Stimulated activated naive CD8-positive, alpha-beta T cell treated with anti-CD3 and anti-CD28 coated beads, Interleukin-15, amount 100 ng/mL, for 72 hours (primary cell): ENCODE results near the gene PCDHAC2.

Source experiments
- ATAC-seq: fragments of 150-1000 bp; cut with Tn5 transposase; 2 replicates; pipeline ENCODE4 v1.10.0; 2021; ENCODE audit warnings: mild to moderate bottlenecking, moderate library complexity
- DNase-seq, 2 donors: peaks; one replicate each; pipeline ENCODE4 v3.0.0; 2021 to 2022
- H3K27ac Mint-ChIP-seq, 2 donors: one replicate each; pipeline ENCODE4 v1.8.0; 2022; ENCODE audit warnings: mild to moderate bottlenecking in 2 of 2, mixed read lengths in 2 of 2, moderate library complexity in 2 of 2
- H3K27me3 Mint-ChIP-seq: one replicate; pipeline ENCODE4 v1.8.0; 2022; ENCODE audit warnings: mixed read lengths
- H3K4me1 Mint-ChIP-seq: one replicate; pipeline ENCODE4 v1.8.0; 2022; ENCODE audit warnings: mild to moderate bottlenecking, mixed read lengths
- H3K4me3 Mint-ChIP-seq, 2 donors: one replicate each; pipeline ENCODE4 v1.8.0; 2022; ENCODE audit warnings: mild to moderate bottlenecking in 2 of 2, mixed read lengths in 2 of 2, moderate library complexity in 1 of 2
- H3K9me3 Mint-ChIP-seq, 2 donors: one replicate each; pipeline ENCODE4 v1.8.0; 2022; ENCODE audit warnings: mixed read lengths in 2 of 2

PCDHAC2 gene

DNA sequence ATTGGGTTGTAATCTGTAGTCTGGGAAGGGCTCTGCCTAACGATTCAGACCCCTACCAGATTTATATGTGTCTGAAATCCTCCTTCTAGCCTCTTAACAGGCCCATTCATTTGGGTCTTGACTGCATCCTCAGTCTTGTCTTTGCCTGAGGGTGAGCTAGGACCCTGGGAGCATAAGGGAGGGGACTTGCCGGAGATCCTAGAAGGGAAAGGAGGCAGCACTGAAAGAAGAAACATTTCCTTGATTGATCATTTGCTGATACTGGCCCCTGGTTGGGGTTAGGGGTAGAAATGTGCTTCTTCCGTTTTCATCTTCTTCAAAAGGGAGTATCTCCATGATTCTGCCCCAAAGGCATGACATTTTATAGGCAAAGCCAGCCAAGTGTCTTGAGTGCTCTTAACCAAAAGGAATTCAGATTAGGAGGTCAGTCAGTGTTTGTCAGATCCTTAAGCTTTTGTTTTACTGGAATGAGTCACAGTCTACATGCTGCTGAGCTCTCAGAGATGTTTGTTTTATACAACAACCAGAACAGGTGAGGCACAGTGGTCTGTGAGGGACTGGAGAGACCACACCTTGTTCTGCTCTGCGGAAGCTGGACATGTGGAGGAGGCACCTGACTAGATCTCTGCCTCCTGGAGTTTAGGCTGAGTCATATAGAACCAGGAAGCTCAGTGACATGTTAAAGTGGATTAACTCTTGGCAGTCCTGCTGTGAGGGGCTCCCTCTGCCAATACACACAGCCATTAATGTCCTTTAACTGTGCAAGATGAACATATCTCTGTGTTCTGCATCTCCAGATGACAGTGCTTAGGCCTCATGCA, 37.7 kb downstream of the PCDHAC2 start:
- Mint-ChIP-seq H3K27me3 (peaks cover 36% of the 10 kb centered on the region), H3K9me3 (no peaks in the 10 kb centered on the region), H3K4me3 (no peak overlapping the region), H3K4me1 (peaks cover 9% of the 10 kb centered on the region), H3K27ac (no peak overlapping the region)
- DNase-seq = no peak
- ATAC-seq = no peak

- no peaks in the 10 kb centered on the region for H3K4me1 Mint-ChIP-seq
- no peak for ATAC-seq
- peaks cover 25% of the 10 kb centered on the region for H3K27me3 Mint-ChIP-seq
- no peak for DNase-seq
- no peak overlapping the region for H3K4me3 Mint-ChIP-seq
- no peak overlapping the region for H3K27ac Mint-ChIP-seq
- H3K9me3 Mint-ChIP-seq = no peaks in the 10 kb centered on the region
These were observed 41.5 kb downstream of the PCDHAC2 start for GRCh38 chr5:141007791-141008190.

DNA sequence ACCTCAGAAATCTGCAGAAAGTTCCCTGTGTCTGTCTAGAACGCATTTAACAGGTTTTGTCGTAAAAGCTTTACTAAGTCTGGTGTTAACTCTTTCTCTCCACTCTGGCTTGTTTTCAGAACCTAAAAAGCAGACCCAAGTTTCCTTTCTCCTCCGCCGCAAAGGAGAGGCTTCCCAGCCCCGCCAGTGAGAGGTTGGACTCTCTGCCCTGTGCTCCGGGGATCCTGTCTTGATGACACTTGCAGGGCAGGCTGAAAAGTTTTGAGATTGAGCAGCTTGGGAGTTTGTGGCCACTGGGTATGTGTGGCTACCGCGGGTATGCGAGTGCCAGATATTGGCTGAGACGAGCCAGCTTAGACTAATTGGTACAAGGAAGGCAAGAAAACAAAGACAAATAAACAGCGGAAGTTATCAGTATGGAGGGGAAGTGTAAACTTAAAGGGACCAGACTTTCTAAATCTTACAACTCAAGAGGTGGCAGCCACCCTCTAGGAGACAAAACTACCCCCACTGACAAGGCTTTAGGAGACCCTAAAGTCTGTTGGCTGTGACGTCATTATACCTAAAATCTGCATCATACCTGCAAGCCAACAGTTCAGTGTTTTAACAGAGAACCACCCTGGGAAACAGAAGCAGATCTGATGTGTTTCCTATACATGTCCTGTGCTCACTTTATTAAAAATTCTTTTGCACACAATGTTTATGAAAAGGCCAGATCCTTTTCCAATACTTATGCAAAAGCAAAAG, 43.9 kb downstream of the PCDHAC2 start:
- Mint-ChIP-seq H3K27ac (no peak overlapping the region), H3K9me3 (no peaks in the 10 kb centered on the region), H3K4me3 (no peak overlapping the region), H3K27me3 (peaks cover 16% of the 10 kb centered on the region), H3K4me1 (no peaks in the 10 kb centered on the region)
- ATAC-seq = no peak
- DNase-seq = no peak

DNA sequence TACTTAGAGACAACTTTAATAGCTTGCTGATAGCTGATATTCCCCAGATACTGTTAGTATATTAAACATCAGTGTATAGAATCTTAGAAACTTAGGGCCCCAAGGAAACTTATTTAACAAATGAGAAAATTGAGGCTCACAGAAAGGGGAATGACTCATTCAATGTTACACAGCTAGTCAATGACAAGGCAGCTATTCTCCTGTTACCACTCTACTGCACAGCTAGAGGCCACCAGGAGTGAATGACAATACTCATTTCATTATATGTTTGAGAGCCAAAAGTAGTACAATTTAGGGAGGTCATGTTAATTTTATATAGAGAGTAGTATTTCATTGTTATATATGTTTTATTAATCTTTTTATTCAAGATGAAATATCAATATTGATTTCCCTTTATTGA, 51.7 kb downstream of the PCDHAC2 start:
- Mint-ChIP-seq H3K4me3 (no peak overlapping the region), H3K4me1 (no peaks in the 10 kb centered on the region), H3K9me3 (no peaks in the 10 kb centered on the region), H3K27ac (no peak overlapping the region), H3K27me3 (no peaks in the 10 kb centered on the region)
- ATAC-seq (no peak), DNase-seq (no peak)
